ENCODE data around the gene FADS2. TPM values are rescaled to one million over a fixed set of nuclear protein-coding genes. Genes with fewer than 3 reads are reported as not detected.

FADS2 gene
- total and polyA plus RNA-seq, 9 of the 15 experiments (the other 6 are each of a cell fraction or from before 2014, with no cell fraction given): 2.9 to 42.8 (median 16.2) TPM

GRCh38 chr11:61851113-61851899 is 23.2 kb downstream of the FADS2 start (continued):
- TF ChIP-seq ZNF239 (CRISPR knock-in tag; IDR thresholded peaks at IDR 0.05) (no peak), POU5F1 (IDR thresholded peaks at IDR 0.05; ENCODE audit: borderline replicate concordance, low read depth, low read length, partially characterized antibody) (no peak), ZNF717 (CRISPR knock-in tag; IDR thresholded peaks at IDR 0.05) (no peak)
- TF ChIP-seq, protein P1, sequence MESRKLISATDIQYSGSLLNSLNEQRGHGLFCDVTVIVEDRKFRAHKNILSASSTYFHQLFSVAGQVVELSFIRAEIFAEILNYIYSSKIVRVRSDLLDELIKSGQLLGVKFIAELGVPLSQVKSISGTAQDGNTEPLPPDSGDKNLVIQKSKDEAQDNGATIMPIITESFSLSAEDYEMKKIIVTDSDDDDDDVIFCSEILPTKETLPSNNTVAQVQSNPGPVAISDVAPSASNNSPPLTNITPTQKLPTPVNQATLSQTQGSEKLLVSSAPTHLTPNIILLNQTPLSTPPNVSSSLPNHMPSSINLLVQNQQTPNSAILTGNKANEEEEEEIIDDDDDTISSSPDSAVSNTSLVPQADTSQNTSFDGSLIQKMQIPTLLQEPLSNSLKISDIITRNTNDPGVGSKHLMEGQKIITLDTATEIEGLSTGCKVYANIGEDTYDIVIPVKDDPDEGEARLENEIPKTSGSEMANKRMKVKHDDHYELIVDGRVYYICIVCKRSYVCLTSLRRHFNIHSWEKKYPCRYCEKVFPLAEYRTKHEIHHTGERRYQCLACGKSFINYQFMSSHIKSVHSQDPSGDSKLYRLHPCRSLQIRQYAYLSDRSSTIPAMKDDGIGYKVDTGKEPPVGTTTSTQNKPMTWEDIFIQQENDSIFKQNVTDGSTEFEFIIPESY (CRISPR knock-in tag; IDR thresholded peaks at IDR 0.05): peak; percentile 60

GRCh38 chr11:61851900-61852295 is 23.8 kb downstream of the FADS2 start:
- DNase-seq (ENCODE audit: extremely low read depth in 1 of 4, low spot score in 3 of 4) (no peak), FAIRE-seq (no peak), ATAC-seq (no peak)
- Histone ChIP-seq H3K27ac (ENCODE audit: extremely low read depth, low read depth, low read length) (no peak overlapping the region), H3K4me1 (replicated peaks in 1 of 2; ENCODE audit: control insufficient read depth in 2 of 2, insufficient read depth in 2 of 2, low read length in 2 of 2) (peaks cover 2 to 32% of the 10 kb centered on the region in 2 experiments; a peak in 4 of 5 replicates), H3K4me2 (ENCODE audit: insufficient read depth, low read length) (no peak overlapping the region), H3K36me3 (ENCODE audit: control insufficient read depth, insufficient read depth, low read length) (peaks cover 5% of the 10 kb centered on the region; the same call in 1 of the 3 replicates), H3K9me3 (replicated peaks; ENCODE audit: control insufficient read depth, insufficient read depth, low read depth, low read length) (no peaks in the 10 kb centered on the region), H4K20me1 (replicated peaks; ENCODE audit: control insufficient read depth, insufficient read depth, low read length) (no peaks in the 10 kb centered on the region), H3K4me3 (no peak overlapping the region), H3K27me3 (ENCODE audit: control insufficient read depth in 2 of 2, insufficient read depth in 2 of 2, low read length in 2 of 2) (no peaks in the 10 kb centered on the region), H2AFZ (ENCODE audit: low read depth, low read length) (no peak overlapping the region), H3K9me1 (ENCODE audit: control insufficient read depth, insufficient read depth, low read length) (no peaks in the 10 kb centered on the region), H3K9ac (ENCODE audit: insufficient read depth in 1 of 2, low read depth in 2 of 2, low read length in 2 of 2) (no peak overlapping the region), H3K79me2 (ENCODE audit: control insufficient read depth, insufficient read depth, low read length) (no peaks in the 10 kb centered on the region)
- intact Hi-C loops (cut with micrococcal nuclease): no loop called here
- TF ChIP-seq ZNF57 (CRISPR knock-in tag; IDR thresholded peaks at IDR 0.05) (no peak), ZNF696 (CRISPR knock-in tag; conservative IDR thresholded peaks at IDR 0.05) (no peak), ZNF384 (IDR thresholded peaks at IDR 0.05; ENCODE audit: low read depth, low read length) (no peak), ZZZ3 (IDR thresholded peaks at IDR 0.05) (no peak), LARP7 (IDR thresholded peaks at IDR 0.05) (no peak), KLF16 (IDR thresholded peaks at IDR 0.05) (no peak), TARDBP (IDR thresholded peaks at IDR 0.05) (no peak), GTF2B (IDR thresholded peaks at IDR 0.05; ENCODE audit: extremely low read depth, insufficient read length) (no peak)
- TF ChIP-seq, protein P2, sequence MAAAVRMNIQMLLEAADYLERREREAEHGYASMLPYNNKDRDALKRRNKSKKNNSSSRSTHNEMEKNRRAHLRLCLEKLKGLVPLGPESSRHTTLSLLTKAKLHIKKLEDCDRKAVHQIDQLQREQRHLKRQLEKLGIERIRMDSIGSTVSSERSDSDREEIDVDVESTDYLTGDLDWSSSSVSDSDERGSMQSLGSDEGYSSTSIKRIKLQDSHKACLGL (CRISPR knock-in tag; IDR thresholded peaks at IDR 0.05; ENCODE audit: borderline replicate concordance, poor library complexity, severe bottlenecking): no peak
- TF ChIP-seq, protein P3, sequence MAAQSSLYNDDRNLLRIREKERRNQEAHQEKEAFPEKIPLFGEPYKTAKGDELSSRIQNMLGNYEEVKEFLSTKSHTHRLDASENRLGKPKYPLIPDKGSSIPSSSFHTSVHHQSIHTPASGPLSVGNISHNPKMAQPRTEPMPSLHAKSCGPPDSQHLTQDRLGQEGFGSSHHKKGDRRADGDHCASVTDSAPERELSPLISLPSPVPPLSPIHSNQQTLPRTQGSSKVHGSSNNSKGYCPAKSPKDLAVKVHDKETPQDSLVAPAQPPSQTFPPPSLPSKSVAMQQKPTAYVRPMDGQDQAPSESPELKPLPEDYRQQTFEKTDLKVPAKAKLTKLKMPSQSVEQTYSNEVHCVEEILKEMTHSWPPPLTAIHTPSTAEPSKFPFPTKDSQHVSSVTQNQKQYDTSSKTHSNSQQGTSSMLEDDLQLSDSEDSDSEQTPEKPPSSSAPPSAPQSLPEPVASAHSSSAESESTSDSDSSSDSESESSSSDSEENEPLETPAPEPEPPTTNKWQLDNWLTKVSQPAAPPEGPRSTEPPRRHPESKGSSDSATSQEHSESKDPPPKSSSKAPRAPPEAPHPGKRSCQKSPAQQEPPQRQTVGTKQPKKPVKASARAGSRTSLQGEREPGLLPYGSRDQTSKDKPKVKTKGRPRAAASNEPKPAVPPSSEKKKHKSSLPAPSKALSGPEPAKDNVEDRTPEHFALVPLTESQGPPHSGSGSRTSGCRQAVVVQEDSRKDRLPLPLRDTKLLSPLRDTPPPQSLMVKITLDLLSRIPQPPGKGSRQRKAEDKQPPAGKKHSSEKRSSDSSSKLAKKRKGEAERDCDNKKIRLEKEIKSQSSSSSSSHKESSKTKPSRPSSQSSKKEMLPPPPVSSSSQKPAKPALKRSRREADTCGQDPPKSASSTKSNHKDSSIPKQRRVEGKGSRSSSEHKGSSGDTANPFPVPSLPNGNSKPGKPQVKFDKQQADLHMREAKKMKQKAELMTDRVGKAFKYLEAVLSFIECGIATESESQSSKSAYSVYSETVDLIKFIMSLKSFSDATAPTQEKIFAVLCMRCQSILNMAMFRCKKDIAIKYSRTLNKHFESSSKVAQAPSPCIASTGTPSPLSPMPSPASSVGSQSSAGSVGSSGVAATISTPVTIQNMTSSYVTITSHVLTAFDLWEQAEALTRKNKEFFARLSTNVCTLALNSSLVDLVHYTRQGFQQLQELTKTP (IDR thresholded peaks at IDR 0.05; ENCODE audit: low read depth in 1 of 2, partially characterized antibody in 2 of 2): no peak
- in situ Hi-C loops (cut with MboI): no loop called here
- 81% methylated on average over 6 of the region's 6 CpGs for whole genome bisulfite sequencing (ENCODE audit: insufficient coverage, low coverage, missing lambda C conversion rate)
- BruUV-seq (replicated peaks): no TSS peak
- ChIA-PET CTCF (ENCODE audit: low intra/inter-chr PET ratio) (no interaction called here), POLR2A (no interaction called here)
